C4-2B (cell line): ENCODE results near the gene RFX2.
"Not testable (repeated sequence)": the region's sequence is repeated elsewhere in the genome, so short reads cannot be mapped to it uniquely, and the experiment has no call there.

ENCODE experiments used
- H3K27ac ChIP-seq: fragments of 450-650 bp; 2 replicates; pipeline ENCODE4 v1.5.1; 2017
- ZFX ChIP-seq: fragments of 450-650 bp; IDR thresholded peaks from 2 replicates; pipeline ENCODE4 v1.6.1; 2017
- TF ChIP-seq, protein P1 (sequence below): fragments of 450-650 bp; conservative IDR thresholded peaks from 2 replicates; pipeline ENCODE4 v1.5.1; 2017; ENCODE audit warnings: mild to moderate bottlenecking

The RFX2 gene

GRCh38 chr19:6014551-6015135 is 95.7 kb downstream of the RFX2 start:
- no peak overlapping the region for H3K27ac ChIP-seq
- TF ChIP-seq ZFX, result no peak
- TF ChIP-seq, protein P1, sequence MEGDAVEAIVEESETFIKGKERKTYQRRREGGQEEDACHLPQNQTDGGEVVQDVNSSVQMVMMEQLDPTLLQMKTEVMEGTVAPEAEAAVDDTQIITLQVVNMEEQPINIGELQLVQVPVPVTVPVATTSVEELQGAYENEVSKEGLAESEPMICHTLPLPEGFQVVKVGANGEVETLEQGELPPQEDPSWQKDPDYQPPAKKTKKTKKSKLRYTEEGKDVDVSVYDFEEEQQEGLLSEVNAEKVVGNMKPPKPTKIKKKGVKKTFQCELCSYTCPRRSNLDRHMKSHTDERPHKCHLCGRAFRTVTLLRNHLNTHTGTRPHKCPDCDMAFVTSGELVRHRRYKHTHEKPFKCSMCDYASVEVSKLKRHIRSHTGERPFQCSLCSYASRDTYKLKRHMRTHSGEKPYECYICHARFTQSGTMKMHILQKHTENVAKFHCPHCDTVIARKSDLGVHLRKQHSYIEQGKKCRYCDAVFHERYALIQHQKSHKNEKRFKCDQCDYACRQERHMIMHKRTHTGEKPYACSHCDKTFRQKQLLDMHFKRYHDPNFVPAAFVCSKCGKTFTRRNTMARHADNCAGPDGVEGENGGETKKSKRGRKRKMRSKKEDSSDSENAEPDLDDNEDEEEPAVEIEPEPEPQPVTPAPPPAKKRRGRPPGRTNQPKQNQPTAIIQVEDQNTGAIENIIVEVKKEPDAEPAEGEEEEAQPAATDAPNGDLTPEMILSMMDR, result no peak

DNA sequence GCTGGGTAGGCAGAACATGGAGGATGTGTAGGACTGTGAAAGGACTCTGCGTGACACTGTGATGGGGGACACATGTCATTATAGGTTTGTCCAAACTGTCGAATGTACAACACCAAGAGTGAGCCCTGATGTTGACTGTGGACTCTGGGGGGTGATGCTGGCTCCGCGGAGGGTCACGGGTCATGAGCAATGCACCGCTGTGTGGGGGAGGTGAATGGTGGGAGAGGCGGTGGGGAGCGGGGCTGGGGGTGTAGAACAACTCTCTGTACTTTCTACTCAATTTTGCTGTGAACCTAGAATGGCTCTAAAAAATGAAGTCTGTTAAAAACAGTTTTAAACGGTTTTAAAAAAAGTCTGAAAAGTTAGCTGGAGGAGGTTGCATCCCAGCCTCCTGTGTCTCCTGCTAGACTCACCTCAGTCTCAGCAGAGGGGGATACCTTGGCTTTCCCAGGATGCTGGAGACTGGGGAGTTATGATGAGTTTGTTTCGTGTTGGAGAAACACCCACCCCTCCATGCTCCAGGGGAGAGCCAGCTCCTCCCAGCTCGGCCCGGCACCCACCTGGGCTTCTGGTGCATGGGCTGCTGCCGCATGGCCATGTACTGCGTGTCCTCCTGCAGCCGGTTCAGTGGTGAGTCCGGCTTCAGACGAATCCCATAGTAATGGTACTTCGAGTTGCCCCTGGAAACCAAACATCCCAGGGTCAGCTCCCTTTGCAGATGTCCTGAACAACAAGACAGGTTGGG is 97.7 kb downstream of the RFX2 start:
- no peak overlapping the region for H3K27ac ChIP-seq
- TF ChIP-seq, protein P1, result no peak
- no peak for TF ChIP-seq ZFX

GRCh38 chr19:6011794-6012193 is 98.5 kb downstream of the RFX2 start:
- no peak overlapping the region for H3K27ac ChIP-seq
- TF ChIP-seq, protein P1, result no peak
- no peak for TF ChIP-seq ZFX

DNA sequence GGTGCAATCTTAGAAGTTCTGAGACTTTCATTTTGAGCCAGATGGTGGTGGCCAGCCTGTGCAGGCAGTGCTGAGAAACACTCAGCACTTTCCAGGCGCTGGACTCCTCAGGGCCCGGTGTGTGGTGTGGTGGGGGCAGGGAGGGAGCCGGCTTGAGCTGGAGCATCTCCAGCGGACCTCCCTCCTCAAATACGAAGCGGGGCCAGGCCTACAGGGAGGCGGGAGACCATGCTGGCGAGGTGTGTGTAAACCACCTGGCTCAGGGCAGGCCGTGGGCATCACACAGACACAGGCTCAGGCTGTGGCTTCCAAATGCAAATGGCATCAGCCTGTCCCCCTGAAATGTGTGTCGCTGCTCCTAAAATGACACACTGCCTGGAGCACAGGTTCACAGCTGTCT is 99.1 kb downstream of the RFX2 start:
- no peak overlapping the region for H3K27ac ChIP-seq
- no peak for TF ChIP-seq ZFX
- TF ChIP-seq, protein P1, result no peak

- TF ChIP-seq, protein P1, result no peak
- no peak for TF ChIP-seq ZFX
- no peak overlapping the region for H3K27ac ChIP-seq
Measured at GRCh38 chr19:6010107-6010506, 100.2 kb downstream of the RFX2 start.

DNA sequence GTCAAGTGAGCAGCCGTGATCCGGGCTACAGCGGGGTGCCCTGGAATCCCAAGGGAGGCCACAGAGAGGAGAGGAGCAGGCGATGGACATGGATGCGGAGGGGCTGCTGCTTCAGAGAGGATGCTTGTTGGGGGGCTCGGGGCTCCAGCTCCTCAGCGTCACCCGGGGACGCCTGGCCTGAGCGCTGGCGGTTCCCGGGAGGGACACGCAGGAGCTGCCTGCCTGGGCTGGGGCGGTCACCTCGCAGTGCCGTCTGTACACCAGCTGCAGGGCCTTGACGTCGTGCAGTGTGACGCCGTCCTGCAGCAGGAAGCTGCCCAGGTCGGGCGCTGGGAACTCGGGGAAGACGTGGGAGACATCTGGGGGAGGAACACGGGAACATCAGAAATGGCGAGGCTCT is 102.4 kb downstream of the RFX2 start:
- no peak overlapping the region for H3K27ac ChIP-seq
- TF ChIP-seq, protein P1, result no peak
- no peak for TF ChIP-seq ZFX

DNA sequence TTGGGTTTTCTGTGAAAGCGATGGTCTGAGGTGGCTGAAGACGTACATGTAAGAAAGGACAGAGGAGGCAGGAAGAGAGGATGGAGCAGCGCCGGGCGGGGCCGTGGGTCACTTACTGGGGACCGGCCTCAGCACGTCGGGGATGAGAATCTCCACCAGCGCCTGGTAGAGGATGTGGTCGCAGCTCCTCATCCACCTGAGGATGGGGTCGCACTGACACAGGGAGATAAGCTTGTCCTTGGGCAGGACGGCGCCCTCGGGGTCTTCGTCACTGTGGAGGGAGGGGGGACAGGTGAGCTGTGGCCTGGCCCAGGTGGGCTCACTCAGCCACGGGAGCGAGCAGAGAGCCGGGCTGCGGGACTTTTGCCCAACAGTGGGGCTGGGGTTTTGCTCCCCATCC is 103.4 kb downstream of the RFX2 start:
- no peak overlapping the region for H3K27ac ChIP-seq
- TF ChIP-seq, protein P1, result no peak
- no peak for TF ChIP-seq ZFX

DNA sequence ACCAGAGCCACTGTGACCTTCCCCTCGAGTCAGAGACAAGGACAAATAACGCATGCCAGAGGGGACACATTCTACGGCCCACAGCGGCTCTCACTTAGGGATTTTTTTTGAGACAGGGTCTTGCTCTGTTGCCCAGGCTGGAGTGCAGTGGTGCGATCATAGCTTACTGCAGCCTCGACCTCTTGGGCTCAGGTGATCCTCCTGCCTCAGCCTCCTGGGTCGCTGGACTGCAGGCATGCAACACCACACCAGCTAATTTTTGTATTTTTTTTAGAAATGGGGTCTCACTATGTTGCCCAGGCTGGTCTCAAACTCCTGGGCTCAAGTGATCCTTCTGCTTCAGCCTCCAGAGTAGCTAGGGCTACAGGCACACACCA is 104.2 kb downstream of the RFX2 start:
- not testable (repeated sequence) for H3K27ac ChIP-seq
